ENCODE measurements around the gene RHBDL1. TPM values are rescaled to one million over a fixed set of nuclear protein-coding genes. Genes with fewer than 3 reads are reported as not detected.

Gene RHBDL1
- total and polyA plus RNA-seq, 2 experiments from 2014 or later, result 8.4 to 10.1 TPM

GRCh38 chr16:684071-684794, 8.8 kb downstream of the RHBDL1 start, which contains the start of gene JMJD8:
TSS of gene JMJD8 (minus strand) at chr16:684334. CDS start at chr16:684319, 15 bp downstream.
- H3K36me3 ChIP-seq (ENCODE audit: insufficient read depth), result no peaks in the 10 kb centered on the region; the same call in 1 of the 2 replicates
- peaks cover 5% of the 10 kb centered on the region; the same call in 1 of the 2 replicates for H3K4me1 ChIP-seq (ENCODE audit: insufficient read depth)
- Mint-ChIP-seq H3K27me3 (ENCODE audit: insufficient read depth, low read depth, poor library complexity) (peaks cover 19% of the 10 kb centered on the region), H3K4me3 (peak within 1 kb of the TSS; percentile 84), H3K27ac (0 out of 2 replicates have a peak within 1 kb of the TSS, but pooled peaks have one; percentile 23), H3K36me3 (ENCODE audit: low read depth) (peaks cover 34% of the 10 kb centered on the region), H3K4me1 (peaks cover 17% of the 10 kb centered on the region), H3K9me3 (no peaks in the 10 kb centered on the region; the same call in 1 of the 3 replicates)
- 0 out of 2 replicates have a peak, but pooled peaks have one; percentile 48 for TF ChIP-seq ETS1 (IDR thresholded peaks at IDR 0.05)
- no peak for TF ChIP-seq ZNF114 (CRISPR knock-in tag; IDR thresholded peaks at IDR 0.05)
- TF ChIP-seq REST (IDR thresholded peaks at IDR 0.05; ENCODE audit: unreplicated experiment), result no peak
- TF ChIP-seq POLR2AphosphoS5 (IDR thresholded peaks at IDR 0.05; ENCODE audit: low read depth), result peak; percentile 86
- peak; percentile 89 for TF ChIP-seq CREB1 (CRISPR knock-in tag; IDR thresholded peaks at IDR 0.05; ENCODE audit: low read depth)
- no peak for TF ChIP-seq NANOG (IDR thresholded peaks at IDR 0.05; ENCODE audit: borderline replicate concordance)
- TF ChIP-seq EZH2phosphoT487 (IDR thresholded peaks at IDR 0.05; ENCODE audit: unreplicated experiment), result no peak
- no peak for TF ChIP-seq ZNF462 (CRISPR knock-in tag; IDR thresholded peaks at IDR 0.05)
- no peak for TF ChIP-seq ZNF331 (CRISPR knock-in tag; IDR thresholded peaks at IDR 0.05; ENCODE audit: low read depth)
- H3K4me3 ChIP-seq, result peak within 1 kb of the TSS; percentile 72
- H3K27me3 ChIP-seq (ENCODE audit: insufficient read depth), result no peaks in the 10 kb centered on the region
- ATAC-seq (peak; percentile 68), DNase-seq (ENCODE audit: low spot score) (peak; percentile 97)
- H3F3A ChIP-seq (replicated peaks; ENCODE audit: low read depth), result peaks cover 24% of the 10 kb centered on the region
- H2AFZ ChIP-seq, result no peak within 1 kb of the TSS
- no peaks in the 10 kb centered on the region for H3K9me2 ChIP-seq (ENCODE audit: insufficient read depth)
- peak within 1 kb of the TSS; percentile 84 for H3K4me2 ChIP-seq
- H4K20me1 ChIP-seq (replicated peaks; ENCODE audit: insufficient read depth), result peaks cover 14% of the 10 kb centered on the region; the same call in 1 of the 2 replicates
- H3K79me2 ChIP-seq (replicated peaks; ENCODE audit: insufficient read depth), result peaks cover 9% of the 10 kb centered on the region; the same call in 1 of the 2 replicates
- H3K27ac ChIP-seq (ENCODE audit: low read depth), result peak within 1 kb of the TSS; percentile 59; the same call in 1 of the 2 replicates
